ENCODE measurements around the gene ZFYVE9.
"Not testable (repeated sequence)": the region's sequence is repeated elsewhere in the genome, so short reads cannot be mapped to it uniquely, and the experiment has no call there.

Gene ZFYVE9

GRCh38 chr1:52166996-52167753, 25.3 kb downstream of the ZFYVE9 start (continued):
- no peak for TF ChIP-seq ZSCAN23 (tag by site-specific recombination; IDR thresholded peaks at IDR 0.05)
- no peak for TF ChIP-seq ZNF335 (tag by site-specific recombination; conservative IDR thresholded peaks at IDR 0.05)
- TF ChIP-seq ZBTB48 (tag by site-specific recombination; IDR thresholded peaks at IDR 0.05), result no peak
- no peak for TF ChIP-seq KLF10 (tag by site-specific recombination; IDR thresholded peaks at IDR 0.05)
- no peak for TF ChIP-seq SP2 (tag by site-specific recombination; IDR thresholded peaks at IDR 0.05)

GRCh38 chr1:52168373-52169080, 26.6 kb downstream of the ZFYVE9 start:
- Histone ChIP-seq H3K27ac (ENCODE audit: extremely low read depth, low read depth, low read length) (no peak overlapping the region), H3K9me3 (ENCODE audit: control insufficient read depth, insufficient read depth, low read depth, low read length) (no peaks in the 10 kb centered on the region), H3K4me3 (ENCODE audit: low read depth, low read length) (no peak overlapping the region), H3K4me1 (ENCODE audit: control insufficient read depth, insufficient read depth, low read length) (no peaks in the 10 kb centered on the region), H3K36me3 (ENCODE audit: control insufficient read depth in 2 of 2, insufficient read depth in 1 of 2, low read length in 2 of 2) (no peaks in the 10 kb centered on the region)
- ChIA-PET POLR2A (no interaction called here), CTCF (interaction anchor here (1.1 kb wide), 1 partner anchor 40 kb away, joined by 4 read pairs; no protein-coding TSS in a partner anchor)
- TF ChIP-seq PBX3 (CRISPR knock-in tag; IDR thresholded peaks at IDR 0.05) (no peak), WT1 (tag by site-specific recombination; IDR thresholded peaks at IDR 0.05) (peak; percentile 46; the same call in 1 of the 2 replicates), PRDM4 (tag by site-specific recombination; IDR thresholded peaks at IDR 0.05) (peak; percentile 28; the same call in 1 of the 2 replicates), BCL6B (tag by site-specific recombination; IDR thresholded peaks at IDR 0.05) (peak; percentile 72; the same call in 1 of the 2 replicates), ZNF350 (tag by site-specific recombination; IDR thresholded peaks at IDR 0.05) (no peak)

- H3K4me3 ChIP-seq (ENCODE audit: low read depth, low read length); CTCF ChIA-PET; H3K9me3 ChIP-seq (ENCODE audit: control insufficient read depth, insufficient read depth, low read depth, low read length); H3K27ac ChIP-seq (ENCODE audit: extremely low read depth, low read depth, low read length); H3K36me3 ChIP-seq (ENCODE audit: control insufficient read depth in 2 of 2, insufficient read depth in 1 of 2, low read length in 2 of 2); H3K4me1 ChIP-seq (ENCODE audit: control insufficient read depth, insufficient read depth, low read length); POLR2A ChIA-PET: not testable (repeated sequence)
- TF ChIP-seq ZNF146 (tag by site-specific recombination; IDR thresholded peaks at IDR 0.05) (peak; percentile 83), ZNF580 (tag by site-specific recombination; IDR thresholded peaks at IDR 0.05) (0 out of 2 replicates have a peak, but pooled peaks have one; percentile 26)
Observed at GRCh38 chr1:52171149-52171548, 29.3 kb downstream of the ZFYVE9 start.

GRCh38 chr1:52179073-52179472, 37.2 kb downstream of the ZFYVE9 start:
- CTCF ChIA-PET, result no interaction called here
- Histone ChIP-seq H3K27ac (ENCODE audit: extremely low read depth, low read depth, low read length) (no peak overlapping the region), H3K9me3 (ENCODE audit: control insufficient read depth, insufficient read depth, low read depth, low read length) (no peaks in the 10 kb centered on the region)
- TF ChIP-seq WT1 (tag by site-specific recombination; IDR thresholded peaks at IDR 0.05) (peak; percentile 89), BCL11B (tag by site-specific recombination; IDR thresholded peaks at IDR 0.05; ENCODE audit: low read depth) (no peak; the same call in 1 of the 2 replicates), BCL11A (tag by site-specific recombination; IDR thresholded peaks at IDR 0.05; ENCODE audit: low read depth) (0 out of 2 replicates have a peak, but pooled peaks have one; percentile 54), SP7 (tag by site-specific recombination; IDR thresholded peaks at IDR 0.05) (0 out of 2 replicates have a peak, but pooled peaks have one; percentile 48), KLF1 (tag by site-specific recombination; IDR thresholded peaks at IDR 0.05) (peak; percentile 97), HIC1 (tag by site-specific recombination; IDR thresholded peaks at IDR 0.05) (peak; percentile 43), ZNF629 (tag by site-specific recombination; IDR thresholded peaks at IDR 0.05) (peak; percentile 56; the same call in 1 of the 2 replicates), MYNN (tag by site-specific recombination; IDR thresholded peaks at IDR 0.05; ENCODE audit: borderline replicate concordance) (peak; percentile 43; the same call in 1 of the 2 replicates), ZFP69B (tag by site-specific recombination; IDR thresholded peaks at IDR 0.05) (no peak), ZNF664 (tag by site-specific recombination; IDR thresholded peaks at IDR 0.05) (peak; percentile 56; the same call in 1 of the 2 replicates)

More at GRCh38 chr1:52179073-52179472, 37.2 kb downstream of the ZFYVE9 start:
- H3K4me1 ChIP-seq (ENCODE audit: control insufficient read depth, insufficient read depth, low read length), result 0 out of 2 replicates have a peak, but pooled peaks cover 3% of the 10 kb centered on the region
- H3K36me3 ChIP-seq (ENCODE audit: control insufficient read depth in 2 of 2, insufficient read depth in 1 of 2, low read length in 2 of 2), result no peaks in the 10 kb centered on the region
- POLR2A ChIA-PET, result no interaction called here
- H3K4me3 ChIP-seq (ENCODE audit: low read depth, low read length), result no peak overlapping the region

Measured in HEK293 (cell line).